K562 (cell line): ENCODE measurements around the gene ANKS3. TPM values are rescaled to one million over a fixed set of nuclear protein-coding genes. Genes with fewer than 3 reads are reported as not detected.
A peak's percentile ranks its signal among the peaks of the same experiment; 100 is the strongest.

ENCODE experiments used
- ATAC-seq: fragments of 200-7000 bp; cut with Tn5 transposase; 3 replicates; pipeline ENCODE4 v1.9.1; 2020; ENCODE audit warnings: moderate library complexity
- BruUV-seq: library from RNA; stranded (reverse); fragments of 400-500 nt; replicated peaks from 2 replicates; lab custom pipeline; 2021; lab: Mats Ljungman, UMichigan
- CTCF ChIA-PET: fragments of 300-600 bp; formaldehyde crosslinking; extraction: SDS; loops from one replicate; lab custom pipeline; 2021; ENCODE audit warnings: low intra/inter-chr PET ratio; lab: Yijun Ruan, JAX
- POLR2A ChIA-PET: fragments of 300-600, 350-650 bp; sonication (Branson Sonifier 250); formaldehyde crosslinking; extraction: SDS; loops from one replicate; lab custom pipeline; 2021; ENCODE audit warnings: antibody characterized with exemption, inconsistent platforms; lab: Yijun Ruan, JAX
- DNase-seq, 4 experiments: peaks; one replicate each; pipeline versions ENCODE4 v3.0.0 to v3.0.0-alpha.2; 2011 to 2018; ENCODE audit warnings: low spot score in 3 of 4, mixed read lengths in 3 of 4; ENCODE audit errors: extremely low read depth in 1 of 4
- FAIRE-seq: peaks from 2 replicates; lab custom pipeline; 2011; peaks lifted over from hg19 to GRCh38; lab: Jason Lieb, UNC
- H2AFZ ChIP-seq: 2 replicates; pipeline ENCODE4 v1.6.0; 2011; ENCODE audit warnings: low read depth, low read length, control low read depth, inconsistent platforms
- H3K27ac ChIP-seq: fragments of 200-600 bp; 3 replicates; pipeline ENCODE4 v1.8.0; 2011; ENCODE audit warnings: low read depth, mild to moderate bottlenecking, control low read depth, inconsistent platforms, low read length, moderate library complexity, mixed read lengths; ENCODE audit errors: extremely low read depth
- H3K27me3 ChIP-seq, 2 experiments: fragments of 300-600 bp in 1 of 2; 2 replicates in 1 of 2; 3 replicates in 1 of 2; pipeline versions ENCODE4 v1.6.0 to v1.8.0; 2011; ENCODE audit warnings: inconsistent platforms in 2 of 2, low read length in 2 of 2, mild to moderate bottlenecking in 1 of 2, mixed read lengths in 1 of 2, moderate library complexity in 1 of 2; ENCODE audit not compliant: control insufficient read depth in 2 of 2, insufficient read depth in 2 of 2
- H3K36me3 ChIP-seq: fragments of 300-600 bp; 3 replicates; pipeline ENCODE4 v1.8.0; 2011; ENCODE audit warnings: mild to moderate bottlenecking, low read length, inconsistent platforms; ENCODE audit not compliant: control insufficient read depth, insufficient read depth
- H3K4me1 ChIP-seq, 2 experiments: fragments of 200-600 bp in 1 of 2; replicated peaks in 1 of 2; 2 replicates in 1 of 2; 3 replicates in 1 of 2; pipeline versions ENCODE4 v1.5.1 to v1.8.0; 2011; ENCODE audit warnings: inconsistent platforms in 2 of 2, low read length in 2 of 2, mild to moderate bottlenecking in 1 of 2, mixed read lengths in 1 of 2, moderate library complexity in 1 of 2; ENCODE audit not compliant: control insufficient read depth in 2 of 2, insufficient read depth in 2 of 2
- H3K4me2 ChIP-seq: 2 replicates; pipeline ENCODE4 v1.6.1; 2011; ENCODE audit warnings: low read length, control low read depth, inconsistent platforms, mixed read lengths; ENCODE audit not compliant: insufficient read depth
- H3K4me3 ChIP-seq: fragments of 200-600 bp; sonication (generic), shearing (Covaris generic); 2 replicates; pipeline ENCODE4 v1.5.1; 2016; ENCODE audit warnings: control low read depth, inconsistent platforms
- H3K79me2 ChIP-seq: fragments of 200-600 bp; 3 replicates; pipeline ENCODE4 v1.8.0; 2011; ENCODE audit warnings: low read length, inconsistent platforms; ENCODE audit not compliant: control insufficient read depth, insufficient read depth
- H3K9ac ChIP-seq, 2 experiments: 2 replicates each; pipeline versions ENCODE4 v1.6.0 to v1.6.1; 2011; ENCODE audit warnings: low read depth in 2 of 2, low read length in 2 of 2, control low read depth in 1 of 2, inconsistent platforms in 1 of 2, mild to moderate bottlenecking in 1 of 2, mixed read lengths in 1 of 2; ENCODE audit not compliant: insufficient read depth in 1 of 2
- H3K9me1 ChIP-seq: one replicate; pipeline ENCODE4 v1.6.0; 2011; ENCODE audit warnings: inconsistent platforms, mild to moderate bottlenecking, low read length, moderate library complexity; ENCODE audit not compliant: control insufficient read depth, insufficient read depth
- H3K9me3 ChIP-seq: replicated peaks from 2 replicates; pipeline ENCODE4 v1.5.1; 2011; ENCODE audit warnings: low read depth, low read length, inconsistent platforms; ENCODE audit not compliant: control insufficient read depth, insufficient read depth
- H4K20me1 ChIP-seq: replicated peaks from 2 replicates; pipeline ENCODE4 v1.6.1; 2011; ENCODE audit warnings: low read length, inconsistent platforms, mixed read lengths; ENCODE audit not compliant: control insufficient read depth, insufficient read depth
- HMG20A ChIP-seq: fragments of 450-650 bp; formaldehyde crosslinking; conservative IDR thresholded peaks from 2 replicates; pipeline ENCODE4 v1.4.0; 2020; ENCODE audit warnings: mild to moderate bottlenecking, mixed read lengths
- MAFG ChIP-seq: fragments of 450-650 bp; conservative IDR thresholded peaks from 2 replicates; pipeline ENCODE4 v1.6.1; 2016; ENCODE audit warnings: missing genetic modification characterization, missing compliant biosample characterization
- MYNN ChIP-seq, 2 experiments: sonication (generic); formaldehyde crosslinking in 1 of 2; IDR thresholded peaks; 2 replicates each; pipeline versions ENCODE4 v1.5.0 to v1.6.1; 2016 to 2020; ENCODE audit warnings: antibody characterized with exemption in 1 of 2, missing genetic modification reagents in 1 of 2
- NFYB ChIP-seq: IDR thresholded peaks from 2 replicates; pipeline ENCODE4 v1.6.1; 2011; ENCODE audit warnings: mild to moderate bottlenecking, moderate library complexity; ENCODE audit not compliant: insufficient read length; ENCODE audit errors: extremely low read depth
- ZBTB33 ChIP-seq: sonication (generic); formaldehyde crosslinking; IDR thresholded peaks from 2 replicates; pipeline ENCODE4 v1.8.1; 2023; ENCODE audit warnings: mild to moderate bottlenecking, missing genetic modification reagents
- WGBS: fragments of 100-300 bp; shearing (Covaris generic); methylation state at CpG from one replicate; pipeline ENCODE4 v1.1.6; 2016; ENCODE audit warnings: low coverage, mixed read lengths; ENCODE audit not compliant: insufficient coverage; ENCODE audit errors: missing lambda C conversion rate; 5-methylcytosine and 5-hydroxymethylcytosine counted together
- in situ Hi-C: fragments of 300-500 bp; cut with MboI; formaldehyde crosslinking; loops from 4 replicates; pipeline ENCODE4 v1.15.0; 2018; ENCODE audit warnings: inconsistent platforms, mixed read lengths
- intact Hi-C: fragments of 100-400 bp; cut with micrococcal nuclease; formaldehyde crosslinking; loops from 2 replicates; pipeline ENCODE4 v1.14.2; 2022
- polyA plus RNA-seq, 8 experiments: library from polyadenylated mRNA; depleted of rRNA in 4 of 8; stranded (reverse) in 5 of 8; unstranded in 3 of 8; fragments of >200 nt; fragmentation: Nextera tagmentation in 2 of 8; fragmentation: Illumina TruSeq in 1 of 8; extraction: Ambion mirVana in 2 of 8; extraction: Trizol in 1 of 8; gene quantifications; 2 replicates each; pipeline versions ENCODE4 v1.2.1 to v1.2.3, GENCODE V29; 2011 to 2014; ENCODE audit warnings: inconsistent platforms in 1 of 8, missing spikeins in 1 of 8
- total RNA-seq, 7 experiments: library from RNA; depleted of rRNA in 6 of 7; stranded (reverse); fragments of >200 nt in 6 of 7; fragmentation: Illumina TruSeq in 2 of 7; extraction: Trizol in 2 of 7; gene quantifications; 2 replicates each; pipeline versions ENCODE4 v1.2.1 to v1.2.3, GENCODE V29; 2011 to 2021; ENCODE audit warnings: low replicate concordance in 1 of 7

ANKS3 gene
- total and polyA plus RNA-seq, 9 of the 15 experiments (the other 6 are each of a cell fraction or from before 2014, with no cell fraction given) = 0.43 to 25.7 (median 14.8) TPM

DNA sequence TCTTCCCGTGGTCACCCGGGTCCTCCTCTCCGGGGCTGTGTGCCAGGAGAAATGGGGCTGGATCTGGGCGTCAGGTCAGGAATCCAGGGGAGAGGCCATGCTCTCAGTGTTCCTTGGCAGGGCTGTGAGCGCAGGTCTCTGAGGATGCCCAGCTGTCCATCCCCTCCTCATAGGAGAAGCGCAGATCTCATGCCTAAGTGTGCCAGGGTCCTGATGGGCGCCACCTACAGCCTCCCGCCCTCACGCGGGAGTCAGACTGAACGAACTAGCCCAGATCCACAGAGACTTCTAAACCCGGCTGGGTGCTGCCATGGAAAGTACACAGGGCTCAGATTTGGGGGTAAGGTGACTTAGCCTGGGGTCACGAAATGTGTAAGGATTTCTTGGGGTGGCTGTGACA, 85.2 kb downstream of the ANKS3 start:
- H2AFZ ChIP-seq = no peak overlapping the region
- no TSS peak for BruUV-seq
- H3K4me3 ChIP-seq = no peak overlapping the region
- no peaks in the 10 kb centered on the region for H4K20me1 ChIP-seq
- no peak overlapping the region for H3K4me2 ChIP-seq
- H3K4me1 ChIP-seq = peaks cover 0 to 15% of the 10 kb centered on the region in 2 experiments; a peak in 3 of 5 replicates
- H3K36me3 ChIP-seq = peaks cover 39% of the 10 kb centered on the region; the same call in 1 of the 3 replicates
- TF ChIP-seq ZBTB33 = peak; percentile 38; the same call in 1 of the 2 replicates
- TF ChIP-seq NFYB = no peak
- no peak for TF ChIP-seq MAFG (tag)
- TF ChIP-seq MYNN (IDR thresholded peaks at IDR 0.05) = no peak
- no peak for TF ChIP-seq MYNN (CRISPR knock-in tag; IDR thresholded peaks at IDR 0.05)
- TF ChIP-seq HMG20A (CRISPR knock-in tag) = no peak
- FAIRE-seq = no peak
- in situ Hi-C loops = no loop called here
- no peak overlapping the region; the same call in 2 of the 3 replicates for H3K27ac ChIP-seq
- no peaks in the 10 kb centered on the region for H3K27me3 ChIP-seq
- CTCF ChIA-PET = no interaction called here
- no peak overlapping the region for H3K9ac ChIP-seq
- 98% methylated on average over 11 of the region's 13 CpGs for WGBS
- intact Hi-C loops = no loop called here
- H3K79me2 ChIP-seq = peaks cover 32% of the 10 kb centered on the region
- DNase-seq = no peak
- no peak for ATAC-seq
- H3K9me1 ChIP-seq = no peaks in the 10 kb centered on the region
- POLR2A ChIA-PET = interaction anchor here (1.8 kb wide), 1 partner anchor 32 kb away, joined by 6 read pairs; no protein-coding TSS in a partner anchor
- H3K9me3 ChIP-seq = no peaks in the 10 kb centered on the region
